Measurements from ENCODE around the gene SNTG2.
"Not testable (repeated sequence)": the region's sequence is repeated elsewhere in the genome, so short reads cannot be mapped to it uniquely, and the experiment has no call there.

SNTG2 gene

DNA sequence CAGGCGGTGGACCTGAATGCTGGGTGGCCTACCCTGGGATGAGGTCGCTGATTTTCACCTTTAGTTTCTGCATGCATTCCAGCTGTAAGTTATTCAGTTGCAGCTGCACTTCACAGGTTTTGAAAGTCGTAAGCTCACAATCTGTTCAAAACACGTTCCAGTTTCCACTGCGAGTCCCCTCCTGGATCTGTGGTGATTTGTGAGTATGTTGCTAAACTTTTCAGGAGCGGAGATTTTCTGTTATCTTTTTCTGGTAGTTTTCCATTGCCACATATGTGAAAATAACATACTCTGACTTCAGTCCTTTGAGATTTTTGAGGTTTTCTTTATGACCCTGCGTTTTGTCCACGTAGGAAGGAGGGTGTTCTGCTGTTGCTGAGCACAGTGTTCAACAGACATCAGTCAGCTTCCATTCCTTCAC is 102.1 kb downstream of the SNTG2 start:
- no peak for DNase-seq (ENCODE audit: low read depth in 2 of 2)

DNA sequence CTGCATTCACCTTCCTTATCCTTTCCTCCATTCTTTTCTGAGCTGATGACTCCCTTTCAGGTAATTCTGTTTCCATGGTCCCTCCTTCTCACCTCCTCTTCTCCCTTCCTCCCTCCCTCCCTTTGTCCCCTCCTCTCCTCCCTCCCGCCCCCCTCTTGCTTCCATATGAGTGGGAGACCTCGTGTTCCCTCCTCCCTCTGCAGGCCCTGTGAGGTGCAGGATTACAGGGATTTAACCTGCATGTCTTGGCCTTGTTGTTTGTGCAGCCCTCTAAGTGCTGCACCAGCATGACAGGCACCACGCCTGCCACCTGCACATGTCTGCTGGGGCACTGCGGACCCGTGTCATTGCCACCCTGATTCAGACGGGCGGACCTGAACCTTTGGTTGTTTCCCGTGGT is 103.1 kb downstream of the SNTG2 start:
- DNase-seq (ENCODE audit: low read depth in 2 of 2): no peak

DNA sequence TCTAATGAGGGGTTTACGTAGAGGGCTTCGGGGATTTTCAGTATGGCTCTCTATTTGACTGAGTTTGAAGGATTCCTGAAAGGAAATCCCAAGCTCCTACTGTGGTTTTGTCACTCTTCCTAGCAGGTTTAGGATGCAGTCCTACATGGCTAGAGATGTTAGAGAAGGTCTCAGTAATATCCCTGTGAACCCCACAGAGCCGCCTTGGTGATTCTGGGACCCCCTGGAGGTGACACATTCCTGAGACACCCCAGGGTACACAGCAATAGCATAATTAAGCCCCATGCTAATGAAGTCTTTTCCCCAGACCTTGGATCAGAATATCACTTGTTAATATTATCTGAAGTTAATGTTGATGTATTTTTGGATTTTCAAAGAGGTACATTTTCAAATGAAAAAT is 103.8 kb downstream of the SNTG2 start:
- no peak for DNase-seq (ENCODE audit: low read depth in 2 of 2)

DNA sequence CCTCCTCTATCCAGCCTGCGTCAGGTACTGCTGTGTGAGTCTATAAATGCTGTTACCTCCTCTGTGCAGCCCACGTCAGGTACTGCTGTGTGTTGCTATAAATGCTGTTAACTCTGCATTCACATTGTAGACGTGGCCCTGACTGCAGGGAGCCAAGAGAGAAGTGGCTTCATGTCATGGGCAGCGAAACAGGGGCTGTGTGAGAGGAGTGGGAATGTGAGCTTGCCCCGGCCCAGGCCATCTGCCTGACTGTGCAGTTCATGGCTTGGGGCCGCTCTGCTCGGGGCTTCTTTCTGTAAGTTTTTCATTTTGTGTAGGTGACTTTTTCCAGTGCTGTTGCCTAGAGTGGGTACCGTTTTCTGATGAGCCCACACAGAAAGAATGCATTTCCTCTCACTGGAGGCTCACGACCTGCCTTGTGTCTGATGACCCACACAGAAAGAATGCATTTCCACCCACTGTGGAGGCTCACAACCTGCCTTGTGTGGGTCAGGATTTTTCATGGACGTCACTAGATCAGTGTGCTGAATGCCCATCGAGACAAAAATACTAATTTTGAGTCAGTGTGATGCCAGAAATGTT is 104.5 kb downstream of the SNTG2 start:
- no peak for DNase-seq (ENCODE audit: low read depth in 2 of 2)

DNA sequence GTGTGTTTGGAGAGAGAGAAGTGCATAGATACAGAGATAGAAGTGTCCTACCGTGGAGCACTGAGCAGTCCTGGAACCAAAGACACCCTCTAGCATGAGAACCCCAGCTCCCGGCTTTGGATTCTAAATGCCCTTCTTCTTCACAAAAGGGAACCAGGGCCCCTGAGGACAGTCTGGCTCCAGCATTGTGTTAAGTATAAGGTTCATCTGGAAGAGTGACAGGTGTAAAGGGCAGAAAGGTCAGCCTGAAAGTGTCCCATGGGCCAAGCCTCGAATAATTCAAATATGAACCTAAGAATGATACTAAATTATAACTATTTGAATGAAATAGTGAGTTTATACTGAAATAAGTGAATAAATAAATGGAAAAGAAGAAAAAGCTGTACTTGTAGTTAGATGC is 109.7 kb downstream of the SNTG2 start:
- DNase-seq (ENCODE audit: low read depth in 2 of 2): no peak

DNA sequence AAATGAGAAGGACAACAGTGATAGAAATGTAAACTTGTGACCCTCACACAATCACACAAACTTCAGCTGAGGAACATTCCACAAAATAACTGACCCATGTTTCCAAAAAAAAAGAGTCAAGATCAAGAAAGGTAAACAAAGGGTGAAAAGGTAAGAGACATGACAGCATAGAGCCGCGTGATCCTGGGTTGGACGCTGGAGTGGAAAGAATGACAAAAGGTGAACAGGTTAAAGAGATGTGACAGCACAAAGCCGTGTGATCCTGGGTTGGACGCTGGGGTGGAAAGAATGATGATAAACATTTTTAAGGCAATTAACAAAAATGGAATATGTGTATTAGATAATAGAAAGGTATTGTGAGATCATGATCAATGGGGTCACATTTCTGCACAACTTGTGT is 110.3 kb downstream of the SNTG2 start:
- DNase-seq (ENCODE audit: low read depth in 2 of 2): no peak

DNA sequence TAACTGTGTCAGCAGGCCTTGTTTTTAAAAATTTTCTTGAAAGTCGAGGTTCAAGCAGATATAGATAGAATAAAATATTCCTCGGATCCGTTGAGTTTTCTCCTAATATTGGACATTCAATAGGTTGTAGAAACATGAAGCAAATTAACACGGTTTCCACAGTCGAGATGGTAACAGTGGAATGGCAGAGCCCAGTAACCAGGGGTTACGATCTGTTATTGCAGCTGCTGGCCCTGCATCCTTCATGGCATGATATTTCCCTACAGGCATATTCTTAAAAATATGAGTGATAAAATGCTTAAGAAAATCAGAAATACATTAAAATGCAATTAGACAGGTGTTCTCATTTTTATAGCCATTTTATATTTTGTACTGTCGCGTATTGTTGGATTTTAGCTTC is 117.6 kb downstream of the SNTG2 start:
- no peak for DNase-seq (ENCODE audit: low read depth in 2 of 2)

DNA sequence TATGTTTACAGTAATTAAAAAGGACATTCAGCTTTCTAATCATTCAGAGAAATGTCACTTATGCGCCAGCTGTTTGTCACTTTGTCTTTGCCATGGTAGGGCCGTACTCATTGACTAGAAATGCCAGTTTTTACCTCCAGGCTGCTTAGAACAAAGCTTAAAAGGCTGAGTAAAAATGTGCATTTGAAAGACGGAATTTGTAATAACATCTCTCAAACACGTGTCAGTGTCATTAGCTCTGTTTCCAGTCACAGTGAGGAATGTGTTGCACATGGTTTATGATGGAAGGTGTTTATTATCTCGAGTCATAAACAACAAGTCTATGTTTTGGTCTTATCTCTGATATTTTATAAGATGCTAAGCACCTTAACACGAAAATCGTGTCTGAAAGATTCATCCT is 118.2 kb downstream of the SNTG2 start:
- DNase-seq (ENCODE audit: low read depth in 2 of 2): no peak

DNA sequence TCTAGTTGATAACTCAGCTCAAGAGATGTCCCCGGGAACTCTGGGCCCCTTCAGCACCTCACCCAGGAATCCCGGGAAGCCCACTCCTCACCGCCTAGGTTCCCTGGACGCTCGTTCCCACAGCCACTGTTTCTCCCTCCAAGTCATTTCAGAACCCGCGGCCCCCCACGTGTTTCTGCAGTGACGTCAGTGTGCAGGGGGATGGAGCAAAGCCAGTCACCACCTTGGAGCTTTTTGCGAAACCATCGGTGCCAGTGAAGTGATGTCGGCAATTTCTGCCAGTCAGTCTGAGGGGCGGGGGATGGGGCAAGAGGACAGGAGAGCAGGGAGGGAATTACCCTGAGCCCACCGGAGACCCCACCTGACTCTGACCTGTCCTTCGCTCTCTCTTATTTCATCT is 119.2 kb downstream of the SNTG2 start:
- no peak for DNase-seq (ENCODE audit: low read depth in 2 of 2)

DNA sequence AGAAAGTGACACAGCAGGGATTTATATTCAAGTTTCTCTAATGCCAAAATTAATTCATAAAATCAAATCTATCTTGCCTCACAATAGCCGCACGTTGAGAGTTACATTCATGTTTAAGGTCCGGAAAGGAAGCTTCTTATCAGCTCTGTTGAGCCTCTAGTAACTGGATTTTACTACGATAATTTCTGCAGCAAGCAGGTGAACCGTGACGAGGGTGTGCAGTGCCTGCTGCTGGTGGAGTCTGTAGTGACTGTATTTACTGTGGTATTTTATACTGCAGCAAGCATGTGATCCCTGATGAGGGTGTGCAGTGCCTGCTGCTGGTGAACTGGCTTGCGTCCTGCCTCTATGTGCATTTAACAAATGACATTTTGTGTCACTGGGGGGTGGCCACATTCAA is 120.0 kb downstream of the SNTG2 start:
- no peak for DNase-seq (ENCODE audit: low read depth in 2 of 2)

DNA sequence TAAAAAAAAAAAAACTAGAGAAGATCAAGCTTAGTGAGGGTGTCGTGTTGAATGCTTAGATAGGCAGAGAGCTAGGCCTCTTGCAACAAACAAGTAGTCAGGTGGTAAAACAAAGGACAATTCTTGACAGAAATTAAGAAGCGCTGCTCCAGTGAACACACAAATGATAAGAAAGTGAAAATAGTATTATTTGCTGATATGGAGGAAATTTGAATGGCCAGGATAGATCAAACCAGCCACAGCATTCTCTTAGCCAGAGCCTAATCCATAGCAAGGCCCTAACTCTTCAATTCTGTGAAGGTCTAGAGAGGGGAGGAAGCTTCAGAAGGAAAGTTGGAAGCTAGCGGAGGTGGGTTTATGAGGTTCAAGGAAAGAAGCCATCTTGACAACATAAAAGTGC is 121.0 kb downstream of the SNTG2 start:
- no peak for DNase-seq (ENCODE audit: low read depth in 2 of 2)

DNA sequence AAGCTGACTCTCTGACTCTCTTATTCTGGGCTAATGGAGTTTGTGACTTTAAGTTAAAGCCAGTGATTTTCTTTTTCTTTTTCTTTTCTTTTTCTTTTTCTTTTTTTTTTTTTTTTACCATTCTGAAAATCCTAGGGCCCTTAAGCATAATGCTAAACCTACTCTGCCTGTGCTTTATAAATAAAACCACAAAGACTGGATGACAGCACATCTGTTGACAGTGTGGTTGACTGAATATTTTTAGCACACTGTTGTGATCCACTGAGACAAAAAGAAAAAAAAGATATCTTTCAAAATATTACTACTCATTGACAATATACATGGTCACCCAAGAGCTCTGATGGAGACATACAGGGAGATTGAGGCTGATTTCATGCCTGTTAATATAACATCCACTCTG is 121.6 kb downstream of the SNTG2 start:
- no peak for DNase-seq (ENCODE audit: low read depth in 2 of 2)

DNA sequence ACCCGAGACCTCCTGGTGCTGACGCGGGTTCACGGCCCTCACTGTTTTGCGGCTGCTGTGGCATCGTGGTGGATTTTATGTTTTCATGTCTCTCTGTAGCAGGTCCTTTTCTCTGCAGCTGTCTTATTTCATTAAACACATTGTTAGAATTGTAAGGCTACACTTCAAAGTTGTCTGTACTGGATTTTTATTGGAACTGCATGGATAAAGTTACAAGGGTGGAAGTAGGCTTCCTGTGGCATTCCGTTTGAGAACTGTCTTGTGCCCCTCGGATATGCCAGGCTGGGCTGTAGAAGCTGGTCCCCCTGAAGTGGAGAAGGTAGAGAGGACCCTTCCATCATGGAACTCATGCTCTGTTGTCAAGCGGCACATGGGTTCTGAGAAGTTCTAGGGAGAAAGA is 127.3 kb downstream of the SNTG2 start:
- DNase-seq (ENCODE audit: low read depth in 2 of 2): no peak

DNA sequence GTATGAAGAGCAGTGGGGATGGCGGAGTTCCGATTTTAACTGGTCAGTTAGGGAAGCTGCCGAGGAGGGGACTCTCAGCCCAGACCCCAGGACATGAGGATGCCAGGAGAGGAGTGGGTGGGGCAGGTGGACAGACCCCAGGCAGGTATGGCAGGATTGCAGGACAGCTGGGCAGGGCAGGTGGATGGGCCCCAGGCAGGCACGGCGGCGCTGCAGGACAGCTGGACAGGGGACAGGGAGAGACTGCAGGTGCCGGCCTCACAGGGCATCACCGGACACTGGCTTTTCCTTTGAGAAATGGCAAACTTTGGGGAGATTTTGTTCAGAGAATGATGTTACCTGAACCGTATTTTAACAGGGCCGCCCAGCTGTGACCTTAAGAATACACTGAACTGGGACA is 127.7 kb downstream of the SNTG2 start:
- no peak for DNase-seq (ENCODE audit: low read depth in 2 of 2)

DNA sequence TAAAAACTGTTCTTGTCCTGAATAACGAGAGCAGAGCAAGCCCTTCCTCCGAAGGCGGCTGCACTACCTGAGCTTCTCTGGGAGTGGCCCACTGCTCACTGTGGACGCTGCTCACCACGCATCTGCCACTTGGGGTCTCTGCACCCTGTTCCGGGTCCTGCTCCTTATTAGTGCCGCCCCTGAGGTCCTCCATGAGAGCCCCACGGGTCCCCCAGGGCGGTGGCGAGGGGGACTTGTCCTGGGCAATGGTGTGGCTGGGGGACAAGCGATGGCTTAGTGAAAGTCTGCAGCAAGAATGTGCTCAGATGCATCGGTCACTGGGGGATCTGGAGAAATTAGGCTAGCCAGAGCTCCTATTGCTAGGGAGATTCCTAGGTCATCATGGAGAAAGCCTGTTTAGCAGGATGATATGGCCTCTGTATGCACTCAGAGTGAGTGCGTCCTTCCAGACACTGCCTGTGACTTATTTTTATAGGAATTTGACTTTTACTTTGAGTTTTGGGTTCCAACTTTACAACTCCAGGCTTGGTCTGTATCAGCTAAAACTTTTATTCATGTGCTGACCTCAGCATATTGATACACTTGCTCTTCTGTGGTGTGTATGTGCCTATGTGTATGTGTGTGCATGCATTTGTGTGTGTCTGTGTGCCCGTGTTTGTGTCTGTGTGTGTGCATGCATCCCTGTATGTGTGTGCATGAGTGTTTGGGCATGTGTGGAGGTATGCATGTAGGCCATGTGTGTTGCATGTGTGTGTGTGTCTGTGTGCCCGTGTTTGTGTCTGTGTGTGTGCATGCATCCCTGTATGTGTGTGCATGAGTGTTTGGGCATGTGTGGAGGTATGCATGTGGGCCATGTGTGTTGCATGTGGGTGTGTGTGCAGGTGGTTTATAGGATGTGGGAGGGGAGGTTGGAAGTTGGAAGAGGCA is 129.5 kb downstream of the SNTG2 start:
- DNase-seq (ENCODE audit: low read depth in 2 of 2): no peak

DNA sequence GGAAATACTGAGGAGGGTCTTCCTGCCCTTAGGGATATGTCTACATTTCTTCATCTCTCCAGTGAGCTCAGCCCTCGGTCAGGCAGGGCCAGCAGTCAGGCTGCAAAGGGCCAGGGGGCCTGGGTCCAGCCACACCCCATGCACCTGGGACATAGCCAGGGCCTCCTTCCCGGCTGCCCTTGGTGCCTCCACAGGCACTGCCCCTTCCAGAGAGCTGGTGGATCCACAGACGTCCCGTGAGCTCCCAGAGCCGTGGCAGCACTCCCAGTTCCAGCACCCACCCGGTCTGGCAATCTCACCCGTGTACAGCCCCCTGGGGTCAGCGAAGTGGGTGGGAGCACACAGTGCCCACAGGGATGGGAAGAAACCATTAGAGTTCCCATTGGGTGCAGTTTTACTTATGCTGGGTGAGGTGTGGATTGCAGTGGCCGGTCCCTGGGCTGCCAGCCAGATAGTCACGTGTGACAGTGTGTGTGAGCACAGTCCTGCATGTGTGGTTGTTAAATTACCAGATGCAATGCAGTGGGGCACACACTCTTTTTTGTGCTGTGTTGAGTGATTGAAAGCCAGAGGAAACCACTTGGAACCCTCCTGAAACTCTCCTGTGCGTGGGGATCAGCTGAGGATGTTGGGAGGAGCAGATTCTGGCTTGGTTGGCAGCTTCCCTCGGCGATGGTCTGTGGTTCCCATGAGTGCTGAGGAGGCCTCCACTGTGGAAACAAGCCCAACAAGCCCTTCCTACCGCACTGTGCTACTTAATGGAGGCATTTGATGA is 131.0 kb downstream of the SNTG2 start:
- no peak for DNase-seq (ENCODE audit: low read depth in 2 of 2)

DNA sequence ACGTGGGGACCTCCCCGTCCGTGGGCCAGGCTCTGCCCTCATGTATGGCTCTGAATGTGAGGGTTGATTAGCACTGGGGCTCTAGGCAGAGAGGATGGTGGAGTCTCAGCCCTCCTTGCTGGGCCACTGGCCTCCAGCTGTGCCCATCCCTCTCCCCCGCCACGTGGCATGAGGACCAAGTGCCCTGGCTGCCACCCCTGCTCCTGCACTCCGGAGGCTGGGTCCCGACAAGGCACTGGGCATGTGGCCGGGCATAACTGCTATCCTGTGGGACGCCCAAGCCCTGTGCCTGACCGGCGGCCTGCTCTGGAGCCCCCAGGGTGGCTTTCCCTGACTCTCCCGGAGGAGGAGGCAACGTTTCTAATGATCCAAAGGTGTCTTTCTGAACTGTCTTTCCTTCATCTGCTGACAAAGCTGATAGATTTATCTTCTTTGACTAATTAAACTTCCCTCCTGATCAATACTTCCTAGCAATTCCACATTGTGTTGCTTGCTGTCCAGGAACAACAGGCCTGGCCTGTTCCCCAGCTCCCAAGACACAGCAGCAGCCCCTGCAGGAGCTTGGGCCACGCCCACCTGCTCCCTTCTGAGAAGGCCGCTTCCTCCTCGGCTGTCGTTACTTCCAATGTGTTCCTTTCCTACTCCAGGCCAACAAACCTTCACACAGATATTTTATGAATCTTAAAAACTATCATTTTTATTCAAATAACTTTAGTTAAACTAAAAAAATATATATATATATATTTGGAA is 132.0 kb downstream of the SNTG2 start:
- DNase-seq (ENCODE audit: low read depth in 2 of 2): no peak

DNA sequence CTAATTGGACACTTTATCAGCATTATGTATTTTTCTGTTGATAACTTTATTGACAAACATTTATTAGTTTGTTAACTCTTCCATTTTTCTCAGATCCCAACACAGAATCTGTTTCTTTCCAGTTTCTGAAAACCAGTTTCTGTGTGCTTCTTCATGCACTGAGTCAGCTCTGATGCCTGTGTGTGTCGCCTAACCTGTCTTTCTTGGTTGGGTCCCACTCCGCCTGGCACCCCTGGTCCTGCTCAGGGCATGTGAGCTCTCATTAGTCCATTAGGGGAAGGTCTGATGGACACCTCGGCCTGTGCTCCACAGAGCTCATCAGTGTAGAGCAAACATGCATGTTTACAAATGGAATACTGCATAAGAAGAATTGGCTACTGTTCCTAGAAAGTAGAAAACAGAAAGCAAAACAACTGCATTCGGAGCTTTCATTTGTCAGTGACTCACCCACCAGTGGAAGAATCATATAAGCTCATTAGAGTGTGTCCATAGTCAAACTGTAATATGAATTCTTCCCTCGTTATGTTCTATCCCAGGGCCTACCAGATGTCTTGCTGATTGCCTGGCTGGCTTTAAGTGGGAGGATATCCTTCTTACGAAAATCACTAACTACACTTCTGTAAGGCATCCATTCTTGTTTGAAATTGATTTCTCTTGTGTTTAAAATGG is 137.7 kb downstream of the SNTG2 start:
- no peak for DNase-seq (ENCODE audit: low read depth in 2 of 2)

DNA sequence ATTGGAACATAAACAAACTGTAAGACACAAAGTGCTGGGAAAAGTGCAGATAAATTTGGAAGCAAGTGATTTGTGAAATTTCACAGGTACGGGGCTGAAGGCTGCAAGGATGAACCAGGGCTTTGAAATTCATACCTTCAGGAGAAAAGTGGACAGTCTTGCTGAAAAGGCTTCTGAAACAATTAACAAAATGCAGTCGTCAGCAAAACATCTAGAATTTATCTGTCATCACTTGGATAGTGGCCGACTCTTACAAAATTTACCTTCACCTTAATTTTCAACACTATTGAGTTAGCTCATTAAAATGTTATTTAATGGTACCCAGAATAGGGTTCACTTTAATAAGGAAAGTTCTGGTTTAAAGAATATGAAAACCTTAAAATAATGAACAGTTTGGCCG is 138.3 kb downstream of the SNTG2 start:
- DNase-seq (ENCODE audit: low read depth in 2 of 2): no peak

DNA sequence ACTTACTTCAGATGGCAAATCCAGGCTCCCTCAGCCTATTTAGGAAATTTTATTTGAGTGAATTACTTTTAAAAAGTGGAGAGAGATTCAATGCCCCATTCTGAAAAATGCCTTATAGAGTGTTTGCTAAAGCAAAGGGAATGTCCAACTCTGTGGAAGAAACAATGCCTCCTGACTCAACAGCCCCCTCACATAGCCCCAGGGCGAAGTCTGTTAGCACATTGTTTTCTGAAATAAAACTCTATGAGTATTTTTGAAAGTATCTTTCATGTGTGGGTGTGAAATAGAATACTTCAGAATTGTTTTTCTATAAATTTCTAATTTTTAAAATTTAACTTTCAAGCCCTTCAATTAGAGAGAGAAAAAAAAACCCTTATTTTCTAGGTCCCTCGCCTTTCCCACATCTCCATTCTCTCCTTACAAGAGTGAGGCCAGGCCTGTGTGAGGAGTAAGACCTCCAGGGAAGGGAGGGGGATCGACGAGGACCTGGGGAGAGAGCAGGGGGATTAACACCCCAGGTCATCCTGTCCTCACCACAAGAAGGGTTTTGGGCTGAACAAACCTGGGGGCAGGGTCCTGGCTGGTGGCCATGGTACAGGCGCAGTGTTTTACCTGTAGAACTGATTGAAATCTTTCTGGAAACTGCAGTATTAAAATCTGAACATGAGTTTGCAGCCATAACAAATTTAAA is 141.4 kb downstream of the SNTG2 start:
- no peak for DNase-seq (ENCODE audit: low read depth in 2 of 2)

DNA sequence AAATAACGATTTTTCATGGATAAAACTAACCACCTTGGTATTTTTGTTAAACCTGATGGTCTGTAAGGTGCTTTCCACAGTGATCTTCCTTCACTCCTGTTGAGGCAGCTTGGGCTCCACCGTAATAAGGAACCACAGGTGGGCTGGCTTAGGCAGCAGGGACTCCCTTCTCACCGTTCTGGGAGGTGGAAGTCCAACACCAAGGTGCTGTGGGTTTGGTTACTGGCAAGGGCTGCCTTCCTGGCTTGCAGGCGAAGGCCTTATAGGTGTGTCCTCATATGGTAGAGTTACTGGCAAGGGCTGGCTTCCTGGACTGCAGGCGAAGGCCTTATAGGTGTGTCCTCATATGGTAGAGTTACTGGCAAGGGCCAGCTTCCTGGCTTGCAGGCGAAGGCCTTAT is 143.0 kb downstream of the SNTG2 start:
- DNase-seq (ENCODE audit: low read depth in 2 of 2): not testable (repeated sequence)

Data from stimulated activated CD8-positive, alpha-beta memory T cell treated with anti-CD3 and anti-CD28 coated beads, Interleukin-7, amount 100 ng/mL, for 1 hour (primary cell).